ENCODE measurements around the gene ITGBL1. TPM values are rescaled to one million over a fixed set of nuclear protein-coding genes. Genes with fewer than 3 reads are reported as not detected.

ITGBL1 gene
- total and polyA plus RNA-seq, 2 of the 8 experiments (the other 6 are each of a cell fraction or from before 2014, with no cell fraction given): not detected

DNA sequence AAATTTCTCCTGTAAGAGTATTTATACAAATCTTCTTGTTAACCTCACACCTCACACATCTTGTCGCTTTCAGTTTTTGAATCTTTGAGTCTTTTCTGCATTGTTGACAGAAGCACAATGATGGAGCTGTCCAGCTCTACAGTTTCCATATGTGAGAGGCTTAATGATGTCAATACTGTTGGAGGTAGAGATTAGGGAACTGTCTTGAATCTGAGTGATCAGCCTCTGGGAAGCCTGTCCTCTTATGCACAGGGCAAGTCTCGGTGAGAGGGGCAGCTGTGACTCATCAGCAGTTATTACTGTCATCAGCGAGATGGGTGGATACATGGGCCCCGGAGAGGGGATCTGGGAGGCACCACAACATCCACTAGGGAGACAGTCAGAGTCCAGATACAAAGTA is 4.6 kb upstream of the ITGBL1 start:
- Histone ChIP-seq H3K4me2 (ENCODE audit: insufficient read depth in 1 of 2, low read depth in 2 of 2, low read length in 2 of 2) (no peak overlapping the region), H3K79me2 (ENCODE audit: control insufficient read depth in 1 of 2, insufficient read depth in 2 of 2, low read length in 2 of 2) (no peaks in the 10 kb centered on the region), H3K27me3 (replicated peaks in 1 of 4; ENCODE audit: control insufficient read depth in 3 of 4, extremely low read depth in 1 of 4, insufficient read depth in 3 of 4, low read length in 3 of 4) (no peaks in the 10 kb centered on the region), H3K4ac (replicated peaks; ENCODE audit: insufficient read length, low read depth, low read length) (no peak overlapping the region), H4K5ac (ENCODE audit: insufficient read length, low read depth, low read length) (no peak overlapping the region), H2BK20ac (ENCODE audit: low read length) (no peak overlapping the region), H3K4me3 (ENCODE audit: extremely low read depth in 1 of 4, insufficient read depth in 2 of 4, low read depth in 3 of 4, low read length in 4 of 4) (no peak overlapping the region), H3K36me3 (ENCODE audit: control insufficient read depth in 2 of 4, insufficient read depth in 4 of 4, low read length in 3 of 4) (no peaks in the 10 kb centered on the region), H3K9ac (replicated peaks in 1 of 4; ENCODE audit: extremely low read depth in 1 of 4, low read depth in 3 of 4, low read length in 3 of 4) (no peak overlapping the region), H2BK5ac (ENCODE audit: low read depth, low read length) (no peak overlapping the region), H2BK12ac (ENCODE audit: low read depth, low read length) (no peak overlapping the region), H3K18ac (ENCODE audit: extremely low read depth, low read length) (no peak overlapping the region), H3K14ac (ENCODE audit: insufficient read length) (no peak overlapping the region), H2AK5ac (ENCODE audit: low read depth, low read length) (no peak overlapping the region), H3K79me1 (ENCODE audit: low read depth, low read length) (no peaks in the 10 kb centered on the region), H3K9me3 (ENCODE audit: insufficient read depth in 2 of 2, low read depth in 1 of 2, low read length in 1 of 2) (no peaks in the 10 kb centered on the region), H2BK15ac (ENCODE audit: low read length) (no peak overlapping the region), H4K8ac (ENCODE audit: extremely low read depth, insufficient read depth, low read length) (no peak overlapping the region), H3K27ac (ENCODE audit: low read depth, low read length) (no peak overlapping the region), H2BK120ac (replicated peaks; ENCODE audit: low read depth, low read length) (no peak overlapping the region), H3K56ac (replicated peaks; ENCODE audit: insufficient read length, low read depth, low read length) (no peak overlapping the region), H3K23me2 (ENCODE audit: low read depth, low read length) (no peaks in the 10 kb centered on the region; the same call in 1 of the 2 replicates), H3K4me1 (replicated peaks in 1 of 4; ENCODE audit: control insufficient read depth in 3 of 4, insufficient read depth in 4 of 4, low read length in 3 of 4) (peaks cover 0 to 10% (median 3%) of the 10 kb centered on the region in 4 experiments; a peak in 1 of 7 replicates), H2AFZ (ENCODE audit: low read length) (no peak overlapping the region), H3K23ac (ENCODE audit: insufficient read length) (no peak overlapping the region), H4K91ac (replicated peaks; ENCODE audit: insufficient read length, low read length) (no peak overlapping the region), H4K20me1 (replicated peaks in 1 of 2; ENCODE audit: control insufficient read depth in 1 of 2, insufficient read depth in 2 of 2, low read length in 2 of 2) (no peaks in the 10 kb centered on the region)
- no peak for DNase-seq (ENCODE audit: low read depth in 1 of 2, low spot score in 2 of 2)
- FAIRE-seq: no peak
- ChIA-PET CTCF (ENCODE audit: partially characterized antibody) (interaction anchor here (0.6 to 0.7 kb wide), 2 partner anchors 10 to 1786 kb away, joined by 3 to 5 read pairs; no protein-coding TSS in a partner anchor), POLR2A (ENCODE audit: partially characterized antibody) (no interaction called here)
- 94% methylated on average over 4 of the region's 4 CpGs; no CpG with 5 or more reads in 1 of the 2 experiments for WGBS, 2 experiments (ENCODE audit: extremely low coverage in 1 of 2, insufficient coverage in 1 of 2, insufficient read length in 1 of 2, insufficient replicate concordance in 2 of 2, low coverage in 1 of 2, low lambda C conversion rate in 2 of 2, missing lambda C conversion rate in 1 of 2)
- TF ChIP-seq CTBP2 (IDR thresholded peaks at IDR 0.05; ENCODE audit: borderline replicate concordance, insufficient read depth, insufficient read length, low read length) (no peak), CHD2 (IDR thresholded peaks at IDR 0.05; ENCODE audit: low read length) (no peak), SIX5 (IDR thresholded peaks at IDR 0.05; ENCODE audit: low read depth, low read length) (no peak), PHF8 (conservative IDR thresholded peaks at IDR 0.05; ENCODE audit: low read depth, low read length) (no peak), TBP (IDR thresholded peaks at IDR 0.05; ENCODE audit: low read depth, low read length) (no peak), CBX8 (IDR thresholded peaks at IDR 0.05; ENCODE audit: borderline replicate concordance, low read depth, low read length) (no peak), NRF1 (IDR thresholded peaks at IDR 0.05; ENCODE audit: low read depth, low read length) (no peak), CTCF (IDR thresholded peaks at IDR 0.05; ENCODE audit: control extremely low read depth in 1 of 3, insufficient read depth in 1 of 3, low read depth in 1 of 3, low read length in 3 of 3) (no peak), RBBP5 (IDR thresholded peaks at IDR 0.05; ENCODE audit: borderline replicate concordance, low read depth, low read length) (no peak), SP2 (IDR thresholded peaks at IDR 0.05; ENCODE audit: low read length) (no peak), RXRA (IDR thresholded peaks at IDR 0.05; ENCODE audit: insufficient read depth, low read depth, low read length) (no peak)
- TF ChIP-seq, protein P1, sequence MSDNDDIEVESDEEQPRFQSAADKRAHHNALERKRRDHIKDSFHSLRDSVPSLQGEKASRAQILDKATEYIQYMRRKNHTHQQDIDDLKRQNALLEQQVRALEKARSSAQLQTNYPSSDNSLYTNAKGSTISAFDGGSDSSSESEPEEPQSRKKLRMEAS (IDR thresholded peaks at IDR 0.05): no peak
